ENCODE measurements around the gene MAVS.
"Not testable (repeated sequence)": the region's sequence is repeated elsewhere in the genome, so short reads cannot be mapped to it uniquely, and the experiment has no call there.

The MAVS gene

GRCh38 chr20:3871550-3872265, 25.1 kb downstream of the MAVS start:
- peaks cover 23% of the 10 kb centered on the region for H3K4me1 ChIP-seq
- peak; percentile 83 to 95 for DNase-seq (ENCODE audit: low spot score in 2 of 2)
- H3K36me3 ChIP-seq (replicated peaks): peaks cover 16% of the 10 kb centered on the region
- H3K4me3 ChIP-seq: no peak overlapping the region
- H3K27me3 ChIP-seq (ENCODE audit: low read depth): no peaks in the 10 kb centered on the region
- H3K9me3 ChIP-seq: no peaks in the 10 kb centered on the region
- in situ Hi-C loops (cut with MboI; ENCODE audit: low sequenced_read_pairs): no loop called here

DNA sequence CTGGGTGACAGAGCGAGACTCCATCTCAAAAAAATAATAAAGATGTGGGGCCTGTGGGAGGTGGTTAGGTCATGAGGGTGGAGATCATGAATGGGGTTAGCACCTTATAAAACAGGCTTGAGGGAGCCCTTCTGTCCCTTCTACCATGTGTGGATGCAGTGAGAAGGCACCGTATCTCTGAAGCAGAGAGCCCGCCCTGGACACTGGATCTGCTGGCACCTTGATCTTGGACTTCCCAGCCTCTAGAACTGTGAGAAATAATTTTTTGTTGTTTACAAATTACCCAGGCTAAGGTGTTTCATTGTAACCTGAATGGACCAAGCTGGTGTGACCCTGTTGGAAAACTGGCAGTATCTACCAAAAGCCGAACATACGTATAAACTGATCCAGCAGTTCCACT, 26.9 kb downstream of the MAVS start:
- Histone ChIP-seq H3K4me3 (no peak overlapping the region), H3K36me3 (replicated peaks) (peaks cover 9% of the 10 kb centered on the region), H3K4me1 (peaks cover 23% of the 10 kb centered on the region), H3K27me3 (ENCODE audit: low read depth) (no peaks in the 10 kb centered on the region), H3K9me3 (no peaks in the 10 kb centered on the region)
- no peak for DNase-seq (ENCODE audit: low spot score in 2 of 2)
- in situ Hi-C loops (cut with MboI; ENCODE audit: low sequenced_read_pairs): no loop called here

GRCh38 chr20:3874194-3874844, 27.7 kb downstream of the MAVS start:
- in situ Hi-C loops (cut with MboI; ENCODE audit: low sequenced_read_pairs): no loop called here
- Histone ChIP-seq H3K9me3 (no peaks in the 10 kb centered on the region), H3K4me1 (peaks cover 23% of the 10 kb centered on the region), H3K4me3 (no peak overlapping the region), H3K36me3 (replicated peaks) (peaks cover 9% of the 10 kb centered on the region), H3K27me3 (ENCODE audit: low read depth) (no peaks in the 10 kb centered on the region)
- no peak for DNase-seq (ENCODE audit: low spot score in 2 of 2)

- Histone ChIP-seq H3K27me3 (ENCODE audit: low read depth) (no peaks in the 10 kb centered on the region), H3K4me1 (peaks cover 23% of the 10 kb centered on the region), H3K36me3 (replicated peaks) (peaks cover 9% of the 10 kb centered on the region), H3K9me3 (no peaks in the 10 kb centered on the region), H3K4me3 (no peak overlapping the region)
- in situ Hi-C loops (cut with MboI; ENCODE audit: low sequenced_read_pairs): no loop called here
- peak; percentile 20 to 31 for DNase-seq (ENCODE audit: low spot score in 2 of 2)
Measured at GRCh38 chr20:3875378-3875974, 28.8 kb downstream of the MAVS start.

DNA sequence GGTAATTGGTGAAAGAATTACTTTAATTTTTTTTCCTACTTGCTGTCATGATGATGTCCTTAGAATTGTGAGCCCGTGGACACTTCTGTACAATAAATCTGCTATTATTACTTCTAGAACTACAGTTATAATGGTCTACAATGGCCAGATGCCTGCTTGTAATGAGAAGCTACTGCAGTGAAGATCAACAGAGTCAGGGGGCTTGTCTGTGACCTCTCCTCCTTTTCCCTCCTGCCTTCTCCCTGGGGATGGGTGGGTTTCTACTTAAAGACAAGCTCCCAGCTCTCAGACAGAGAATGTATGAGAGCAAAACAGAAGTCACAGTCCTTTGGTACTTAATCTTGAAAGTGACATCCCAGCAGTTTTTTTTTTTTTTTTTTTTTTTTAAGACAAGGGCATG, 29.4 kb downstream of the MAVS start:
- Histone ChIP-seq H3K9me3 (no peaks in the 10 kb centered on the region), H3K36me3 (replicated peaks) (peaks cover 9% of the 10 kb centered on the region), H3K4me3 (no peak overlapping the region), H3K27me3 (ENCODE audit: low read depth) (no peaks in the 10 kb centered on the region), H3K4me1 (peaks cover 18% of the 10 kb centered on the region)
- in situ Hi-C loops (cut with MboI; ENCODE audit: low sequenced_read_pairs): no loop called here
- DNase-seq (ENCODE audit: low spot score in 2 of 2): no peak

- Histone ChIP-seq H3K4me1 (peaks cover 12% of the 10 kb centered on the region), H3K36me3 (replicated peaks) (peaks cover 9% of the 10 kb centered on the region), H3K4me3 (no peak overlapping the region), H3K9me3 (no peaks in the 10 kb centered on the region), H3K27me3 (ENCODE audit: low read depth) (no peaks in the 10 kb centered on the region)
- in situ Hi-C loops (cut with MboI; ENCODE audit: low sequenced_read_pairs): no loop called here
- DNase-seq (ENCODE audit: low spot score in 2 of 2): no peak
Measured at GRCh38 chr20:3876676-3877075, 30.0 kb downstream of the MAVS start.

GRCh38 chr20:3878921-3879274, 32.3 kb downstream of the MAVS start:
- H3K4me3 ChIP-seq; H3K9me3 ChIP-seq; H3K36me3 ChIP-seq (replicated peaks); H3K27me3 ChIP-seq (ENCODE audit: low read depth); in situ Hi-C loops (cut with MboI; ENCODE audit: low sequenced_read_pairs); H3K4me1 ChIP-seq; DNase-seq (ENCODE audit: low spot score in 2 of 2): not testable (repeated sequence)

GRCh38 chr20:3885715-3886114, 39.1 kb downstream of the MAVS start:
- Histone ChIP-seq H3K36me3 (replicated peaks) (peaks cover 2% of the 10 kb centered on the region), H3K4me3 (no peak overlapping the region), H3K27me3 (ENCODE audit: low read depth) (no peaks in the 10 kb centered on the region), H3K4me1 (peaks cover 8% of the 10 kb centered on the region), H3K9me3 (no peaks in the 10 kb centered on the region)
- no peak for DNase-seq (ENCODE audit: low spot score in 2 of 2)
- in situ Hi-C loops (cut with MboI; ENCODE audit: low sequenced_read_pairs): no loop called here

- no peak for DNase-seq (ENCODE audit: low spot score in 2 of 2)
- H3K27me3 ChIP-seq (ENCODE audit: low read depth): no peaks in the 10 kb centered on the region
- no peaks in the 10 kb centered on the region for H3K9me3 ChIP-seq
- H3K36me3 ChIP-seq (replicated peaks): peaks cover 19% of the 10 kb centered on the region
- peaks cover 21% of the 10 kb centered on the region for H3K4me1 ChIP-seq
- in situ Hi-C loops (cut with MboI; ENCODE audit: low sequenced_read_pairs): no loop called here
- H3K4me3 ChIP-seq: peak overlapping the region; percentile 88
Measured at GRCh38 chr20:3887876-3888620, 41.4 kb downstream of the MAVS start.

- in situ Hi-C loops (cut with MboI; ENCODE audit: low sequenced_read_pairs): no loop called here
- H3K4me3 ChIP-seq: peak within 1 kb of the TSS; percentile 88
- no peaks in the 10 kb centered on the region for H3K27me3 ChIP-seq (ENCODE audit: low read depth)
- H3K9me3 ChIP-seq: no peaks in the 10 kb centered on the region
- H3K4me1 ChIP-seq: peaks cover 21% of the 10 kb centered on the region
- peaks cover 19% of the 10 kb centered on the region for H3K36me3 ChIP-seq (replicated peaks)
- DNase-seq (ENCODE audit: low spot score in 2 of 2): peak; percentile 98 to 99
Measured at GRCh38 chr20:3888622-3889488, 42.2 kb downstream of the MAVS start, which contains the start of gene PANK2. PANK2 (plus strand) TSS chr20:3889387.

DNA sequence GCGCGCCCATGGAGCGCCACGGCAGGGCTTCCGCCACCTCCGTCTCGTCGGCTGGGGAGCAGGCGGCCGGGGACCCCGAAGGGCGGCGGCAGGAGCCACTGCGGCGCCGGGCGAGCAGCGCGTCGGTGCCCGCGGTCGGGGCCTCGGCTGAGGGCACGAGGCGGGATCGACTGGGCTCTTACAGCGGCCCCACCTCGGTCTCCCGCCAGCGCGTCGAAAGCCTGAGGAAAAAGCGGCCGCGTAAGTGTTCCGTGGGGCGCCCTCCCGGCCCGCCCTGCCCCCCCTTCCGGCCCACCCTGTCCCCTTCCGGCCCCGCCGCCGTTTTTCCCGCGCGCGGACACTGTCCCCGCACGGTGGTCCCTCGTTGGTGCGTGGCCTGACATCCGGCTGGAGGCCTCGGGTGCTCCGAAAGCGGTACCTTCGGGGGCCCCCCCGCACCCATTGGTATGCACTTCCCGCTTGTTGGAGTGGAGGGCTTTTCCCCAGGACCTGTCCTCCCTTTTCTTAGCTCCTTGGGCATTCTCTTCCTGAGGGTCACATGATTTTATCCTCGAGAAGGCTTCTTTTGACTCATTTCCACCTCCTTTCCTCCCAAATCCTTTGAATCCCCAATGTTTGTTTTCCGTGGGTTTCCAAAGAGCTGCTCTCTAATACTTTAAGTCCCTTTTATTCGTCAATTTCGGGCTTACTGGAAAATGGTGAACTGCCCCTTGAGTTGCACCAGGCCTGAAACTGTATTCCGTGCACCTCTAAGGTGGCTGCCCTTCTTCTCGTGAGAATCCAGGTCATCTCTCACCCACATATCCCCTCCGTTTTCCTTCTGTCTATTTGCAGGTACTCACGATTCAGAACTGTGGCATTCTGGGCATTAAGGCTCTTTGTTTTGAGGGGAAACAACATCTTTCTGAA, 43.1 kb downstream of the MAVS start:
- H3K27me3 ChIP-seq (ENCODE audit: low read depth): no peaks in the 10 kb centered on the region
- peak overlapping the region; percentile 88 for H3K4me3 ChIP-seq
- no peaks in the 10 kb centered on the region for H3K9me3 ChIP-seq
- peaks cover 21% of the 10 kb centered on the region for H3K4me1 ChIP-seq
- in situ Hi-C loops (cut with MboI; ENCODE audit: low sequenced_read_pairs): no loop called here
- H3K36me3 ChIP-seq (replicated peaks): peaks cover 27% of the 10 kb centered on the region
- DNase-seq (ENCODE audit: low spot score in 2 of 2): peak; percentile 17 to 64

- Histone ChIP-seq H3K36me3 (replicated peaks) (peaks cover 31% of the 10 kb centered on the region), H3K9me3 (no peaks in the 10 kb centered on the region), H3K27me3 (ENCODE audit: low read depth) (no peaks in the 10 kb centered on the region), H3K4me3 (peak overlapping the region; percentile 88), H3K4me1 (peaks cover 21% of the 10 kb centered on the region)
- DNase-seq (ENCODE audit: low spot score in 2 of 2): peak; percentile 53 to 72
- in situ Hi-C loops (cut with MboI; ENCODE audit: low sequenced_read_pairs): no loop called here
Measured at GRCh38 chr20:3890398-3890751, 43.7 kb downstream of the MAVS start.
